SK-N-MC (cell line): Measurements from ENCODE around the gene C1QTNF1.

Experiments used
- EZH2 ChIP-seq: fragments of 200-600 bp; sonication (generic); IDR thresholded peaks from one replicate; pipeline ENCODE4 v1.6.1; 2017; ENCODE audit warnings: antibody characterized with exemption
- POLR2AphosphoS5 ChIP-seq: IDR thresholded peaks from 2 replicates; pipeline ENCODE4 v1.6.1; 2012; ENCODE audit warnings: mild to moderate bottlenecking, low read depth, low read length, borderline replicate concordance

GRCh38 chr17:79088247-79088996 is 64.5 kb downstream of the C1QTNF1 start:
- TF ChIP-seq POLR2AphosphoS5 (no peak), EZH2 (no peak)
